HG02763 (cell line): ENCODE measurements around the gene MORN1.

Source experiments
- ATAC-seq: cut with Tn5 transposase; IDR thresholded peaks from one replicate; pipeline ENCODE4 v1.9.1; 2021; ENCODE audit warnings: mild to moderate bottlenecking, moderate library complexity; ENCODE audit not compliant: unreplicated experiment

MORN1 gene

GRCh38 chr1:2353551-2354438, 37.6 kb downstream of the MORN1 start:
- no peak for ATAC-seq

- ATAC-seq, result no peak
Measured at GRCh38 chr1:2352897-2353550, 38.3 kb downstream of the MORN1 start.

GRCh38 chr1:2352341-2352896, 38.9 kb downstream of the MORN1 start:
- no peak for ATAC-seq

GRCh38 chr1:2351723-2352122, 39.6 kb downstream of the MORN1 start:
- no peak for ATAC-seq

- ATAC-seq, result no peak
Measured at GRCh38 chr1:2350911-2351655, 40.3 kb downstream of the MORN1 start.

GRCh38 chr1:2350501-2350900, 40.9 kb downstream of the MORN1 start:
- ATAC-seq, result no peak

- ATAC-seq, result no peak
Measured at GRCh38 chr1:2349806-2350205, 41.5 kb downstream of the MORN1 start.

GRCh38 chr1:2348346-2349325, 42.7 kb downstream of the MORN1 start:
- no peak for ATAC-seq

GRCh38 chr1:2347896-2348295, 43.5 kb downstream of the MORN1 start:
- ATAC-seq, result no peak

- ATAC-seq, result no peak
Measured at GRCh38 chr1:2347409-2347785, 44.0 kb downstream of the MORN1 start.

- ATAC-seq, result no peak
Measured at GRCh38 chr1:2346691-2347408, 44.5 kb downstream of the MORN1 start.

GRCh38 chr1:2345297-2346075, 45.9 kb downstream of the MORN1 start:
- no peak for ATAC-seq

GRCh38 chr1:2344744-2345296, 46.5 kb downstream of the MORN1 start:
- ATAC-seq, result no peak

GRCh38 chr1:2344121-2344681, 47.2 kb downstream of the MORN1 start:
- no peak for ATAC-seq

GRCh38 chr1:2343023-2343935, 48.1 kb downstream of the MORN1 start:
- ATAC-seq, result no peak

- ATAC-seq, result no peak
Measured at GRCh38 chr1:2342384-2343022, 48.9 kb downstream of the MORN1 start.
